IMR-90 (cell line): Measurements from ENCODE around the gene MB21D2. TPM values are rescaled to one million over a fixed set of nuclear protein-coding genes. Genes with fewer than 3 reads are reported as not detected.
A peak's percentile ranks its signal among the peaks of the same experiment; 100 is the strongest.

Source experiments
- ATAC-seq: fragments of 200-7000 bp; cut with Tn5 transposase; 2 replicates; pipeline ENCODE4 v1.9.1; 2020; ENCODE audit warnings: low read depth, mild to moderate bottlenecking, moderate library complexity
- BruUV-seq: library from RNA; stranded (reverse); fragments of 400-500 nt; replicated peaks from 2 replicates; lab custom pipeline; 2021; lab: Mats Ljungman, UMichigan
- CTCF ChIA-PET: fragments of 300-600 bp; formaldehyde crosslinking; extraction: SDS; loops from one replicate; lab custom pipeline; 2021; ENCODE audit warnings: antibody characterized with exemption; lab: Yijun Ruan, JAX
- POLR2A ChIA-PET: fragments of 300-600 bp; sonication (Branson Sonifier 250); formaldehyde crosslinking; loops from one replicate; lab custom pipeline; 2022; ENCODE audit warnings: antibody characterized with exemption; ENCODE audit not compliant: unreplicated experiment; lab: Charles Lee
- DNase-seq: peaks from one replicate; pipeline ENCODE4 v3.0.0; 2013
- H2AFZ ChIP-seq: replicated peaks from 2 replicates; pipeline ENCODE3; 2013; ENCODE audit warnings: low read length, mild to moderate bottlenecking; ENCODE audit not compliant: poor library complexity
- H2AK5ac ChIP-seq: 2 replicates; pipeline ENCODE4 v1.6.1; 2013; ENCODE audit warnings: low read depth, low read length, inconsistent platforms
- H2AK9ac ChIP-seq: replicated peaks from 2 replicates; pipeline ENCODE3; 2013; ENCODE audit warnings: mild to moderate bottlenecking, low read depth, low read length, moderate library complexity; ENCODE audit not compliant: poor library complexity
- H2BK120ac ChIP-seq: 2 replicates; pipeline ENCODE4 v1.6.1; 2013; ENCODE audit warnings: low read depth, low read length, inconsistent platforms
- H2BK15ac ChIP-seq: 3 replicates; pipeline ENCODE4 v1.6.1; 2013; ENCODE audit warnings: low read depth, low read length, inconsistent platforms
- H2BK20ac ChIP-seq: 2 replicates; pipeline ENCODE4 v1.6.1; 2013; ENCODE audit warnings: low read depth, mild to moderate bottlenecking, inconsistent platforms, low read length, moderate library complexity
- H2BK5ac ChIP-seq: 2 replicates; pipeline ENCODE4 v1.6.1; 2013; ENCODE audit warnings: mild to moderate bottlenecking, low read depth, low read length, inconsistent platforms; ENCODE audit not compliant: poor library complexity, severe bottlenecking
- H3K14ac ChIP-seq: replicated peaks from 2 replicates; pipeline ENCODE4 v1.6.1; 2013; ENCODE audit warnings: low read depth, low read length, inconsistent platforms
- H3K18ac ChIP-seq: 2 replicates; pipeline ENCODE4 v1.6.1; 2013; ENCODE audit warnings: low read depth, low read length, control low read depth
- H3K23ac ChIP-seq: 2 replicates; pipeline ENCODE4 v1.6.1; 2013; ENCODE audit warnings: low read depth, low read length, inconsistent platforms
- H3K27ac ChIP-seq: 2 replicates; pipeline ENCODE4 v1.5.1; 2013; ENCODE audit warnings: mild to moderate bottlenecking, control low read depth, low read length; ENCODE audit not compliant: insufficient read depth
- H3K27me3 ChIP-seq: 2 replicates; pipeline ENCODE4 v1.6.1; 2013; ENCODE audit warnings: low read length; ENCODE audit not compliant: control insufficient read depth, insufficient read depth
- H3K36me3 ChIP-seq: 2 replicates; pipeline ENCODE4 v1.6.1; 2013; ENCODE audit warnings: low read length, mixed read lengths; ENCODE audit not compliant: control insufficient read depth, insufficient read depth
- H3K4ac ChIP-seq: 2 replicates; pipeline ENCODE4 v1.6.1; 2013; ENCODE audit warnings: low read depth, low read length, inconsistent platforms
- H3K4me1 ChIP-seq: 2 replicates; pipeline ENCODE4 v1.6.1; 2013; ENCODE audit warnings: low read length, mixed read lengths; ENCODE audit not compliant: control insufficient read depth, insufficient read depth
- H3K4me2 ChIP-seq: 2 replicates; pipeline ENCODE4 v1.6.1; 2013; ENCODE audit warnings: low read depth, mild to moderate bottlenecking, control low read depth, low read length, moderate library complexity
- H3K4me3 ChIP-seq: 2 replicates; pipeline ENCODE4 v1.5.1; 2013; ENCODE audit warnings: low read depth, mild to moderate bottlenecking, control low read depth, low read length, moderate library complexity; ENCODE audit not compliant: insufficient read depth
- H3K56ac ChIP-seq: 2 replicates; pipeline ENCODE4 v1.6.1; 2013; ENCODE audit warnings: low read length, inconsistent platforms; ENCODE audit not compliant: insufficient read depth; ENCODE audit errors: extremely low read depth
- H3K79me1 ChIP-seq, 2 experiments: 2 replicates each; pipeline ENCODE4 v1.6.1; 2013; ENCODE audit warnings: low read length in 2 of 2, inconsistent platforms in 1 of 2, low read depth in 1 of 2
- H3K9ac ChIP-seq: 2 replicates; pipeline ENCODE4 v1.6.1; 2013; ENCODE audit warnings: low read depth, low read length, control low read depth
- H3K9me1 ChIP-seq: 2 replicates; pipeline ENCODE4 v1.6.1; 2013; ENCODE audit warnings: low read length, inconsistent platforms; ENCODE audit not compliant: insufficient read depth
- H3K9me3 ChIP-seq: 2 replicates; pipeline ENCODE4 v1.6.1; 2013; ENCODE audit warnings: low read length; ENCODE audit not compliant: control insufficient read depth, insufficient read depth
- H4K20me1 ChIP-seq: 2 replicates; pipeline ENCODE4 v1.6.1; 2013; ENCODE audit warnings: low read length, inconsistent platforms; ENCODE audit not compliant: insufficient read depth
- H4K5ac ChIP-seq: 2 replicates; pipeline ENCODE4 v1.6.1; 2013; ENCODE audit warnings: mild to moderate bottlenecking, low read depth, low read length, control low read depth
- H4K8ac ChIP-seq, 2 experiments: 2 replicates each; pipeline ENCODE4 v1.6.1; 2013; ENCODE audit warnings: low read depth in 2 of 2, low read length in 2 of 2, control low read depth in 1 of 2, inconsistent platforms in 1 of 2
- H4K91ac ChIP-seq: 2 replicates; pipeline ENCODE4 v1.6.1; 2013; ENCODE audit warnings: low read depth, low read length, inconsistent platforms; ENCODE audit not compliant: insufficient read depth
- BHLHE40 ChIP-seq: fragments of 150-350 bp; IDR thresholded peaks from 2 replicates; pipeline ENCODE4 v1.6.1; 2016; ENCODE audit warnings: mild to moderate bottlenecking, low read depth, low read length
- CEBPB ChIP-seq: IDR thresholded peaks from 2 replicates; pipeline ENCODE4 v1.6.1; 2012; ENCODE audit warnings: low read depth, low read length, improper control_type of control experiment
- CHD1 ChIP-seq: IDR thresholded peaks from 2 replicates; pipeline ENCODE4 v1.6.1; 2012; ENCODE audit warnings: low read depth, low read length, improper control_type of control experiment
- CTCF ChIP-seq: conservative IDR thresholded peaks from 2 replicates; pipeline ENCODE4 v1.5.1; 2012; ENCODE audit warnings: mild to moderate bottlenecking, low read depth, low read length, improper control_type of control experiment
- MAFK ChIP-seq: IDR thresholded peaks from 2 replicates; pipeline ENCODE4 v1.6.1; 2012; ENCODE audit warnings: low read depth, low read length, improper control_type of control experiment
- MAZ ChIP-seq: IDR thresholded peaks from 2 replicates; pipeline ENCODE4 v1.6.1; 2012; ENCODE audit warnings: low read depth, mild to moderate bottlenecking, low read length, improper control_type of control experiment, moderate library complexity, borderline replicate concordance
- MXI1 ChIP-seq: IDR thresholded peaks from 2 replicates; pipeline ENCODE4 v1.6.1; 2012; ENCODE audit warnings: low read depth, mild to moderate bottlenecking, low read length, moderate library complexity, borderline replicate concordance
- NFE2L2 ChIP-seq: fragments of 150-350 bp; IDR thresholded peaks from 2 replicates; pipeline ENCODE4 v1.6.1; 2016; ENCODE audit warnings: low read depth, mild to moderate bottlenecking, low read length
- POLR2A ChIP-seq: IDR thresholded peaks from 2 replicates; pipeline ENCODE4 v1.6.1; 2012; ENCODE audit warnings: mild to moderate bottlenecking, low read depth, low read length
- RAD21 ChIP-seq: IDR thresholded peaks from 2 replicates; pipeline ENCODE4 v1.6.1; 2012; ENCODE audit warnings: low read length, improper control_type of control experiment
- RFX5 ChIP-seq: IDR thresholded peaks from 2 replicates; pipeline ENCODE4 v1.8.0; 2012; ENCODE audit warnings: low read depth, mild to moderate bottlenecking, low read length, moderate library complexity
- USF2 ChIP-seq: fragments of 150-350 bp; IDR thresholded peaks from 2 replicates; pipeline ENCODE4 v1.6.1; 2017; ENCODE audit warnings: mild to moderate bottlenecking, antibody characterized with exemption, low read length, low read depth
- WGBS, 2 experiments: methylation state at CpG; one replicate each; pipeline versions ENCODE4 v1.1.5 to v1.1.7; 2013; ENCODE audit warnings: missing lambda C conversion rate in 2 of 2; ENCODE audit not compliant: insufficient read length in 1 of 2; ENCODE audit errors: extremely low coverage in 2 of 2; 5-methylcytosine and 5-hydroxymethylcytosine counted together
- dilution Hi-C: fragments of 300-500 bp; cut with HindIII; formaldehyde crosslinking; loops from one replicate; pipeline ENCODE4 v1.14.3; 2018; ENCODE audit warnings: low sequenced_read_pairs; ENCODE audit not compliant: unreplicated experiment
- in situ Hi-C: fragments of 300-500 bp; cut with MboI; formaldehyde crosslinking; loops from 3 replicates; pipeline ENCODE4 v1.14.3; 2019; ENCODE audit warnings: low sequenced_read_pairs, inconsistent platforms, mixed read lengths
- intact Hi-C: fragments of 100-400 bp; cut with micrococcal nuclease; formaldehyde crosslinking; loops from 2 replicates; pipeline ENCODE4 v1.10.0; 2022
- polyA plus RNA-seq, 3 experiments: library from polyadenylated mRNA; depleted of rRNA; stranded (reverse); fragments of >200 nt; gene quantifications; 2 replicates each; pipeline ENCODE4 v1.2.3, GENCODE V29; 2012; ENCODE audit warnings: low replicate concordance in 1 of 3
- total RNA-seq: library from RNA; depleted of rRNA; stranded (reverse); fragments of >200 nt; gene quantifications from 2 replicates; pipeline ENCODE4 v1.2.3, GENCODE V29; 2012

MB21D2 gene
- total and polyA plus RNA-seq, 2 of the 4 experiments (the other 2 are of a cell fraction): 13.6 to 44.8 TPM

DNA sequence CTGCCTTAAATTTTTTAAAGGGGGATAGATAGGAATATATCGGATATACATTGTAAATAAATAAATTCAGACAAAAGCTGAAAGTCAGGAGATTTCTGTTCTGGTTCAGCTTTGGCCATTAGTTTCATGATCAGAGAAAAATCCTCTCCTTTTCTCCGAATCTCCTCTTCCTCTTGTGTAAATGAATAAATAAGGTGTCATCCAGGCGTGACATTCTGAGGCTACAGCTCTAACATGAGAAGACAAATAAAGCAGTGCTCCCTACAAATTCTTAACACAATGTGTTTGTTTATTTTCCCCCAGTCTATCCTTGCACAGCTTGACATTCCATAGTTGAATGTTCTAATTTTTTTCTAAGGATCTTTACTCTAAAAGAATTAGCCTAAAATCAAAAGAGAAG is 9.4 kb upstream of the MB21D2 start:
- ChIA-PET CTCF (interaction anchor here (0.5 to 1.0 kb wide), 3 partner anchors 9 to 317 kb away, joined by 3 to 4 read pairs (median 3); partner anchors contain the start of gene MB21D2), POLR2A (no interaction called here)
- Histone ChIP-seq H3K36me3 (no peaks in the 10 kb centered on the region), H3K79me1 (no peaks in the 10 kb centered on the region), H3K9me1 (no peaks in the 10 kb centered on the region), H4K5ac (no peak overlapping the region), H3K56ac (no peak overlapping the region), H2BK20ac (no peak overlapping the region), H3K23ac (no peak overlapping the region), H2BK5ac (no peak overlapping the region), H2AFZ (no peak overlapping the region), H3K9ac (no peak overlapping the region), H2AK5ac (no peak overlapping the region), H3K14ac (no peak overlapping the region), H2BK15ac (no peak overlapping the region), H2AK9ac (no peak overlapping the region), H4K91ac (no peak overlapping the region), H3K4me1 (no peaks in the 10 kb centered on the region; the same call in 1 of the 2 replicates), H4K20me1 (no peaks in the 10 kb centered on the region), H3K4me2 (no peak overlapping the region), H3K4ac (no peak overlapping the region), H3K9me3 (no peaks in the 10 kb centered on the region), H3K18ac (no peak overlapping the region), H3K4me3 (no peak overlapping the region), H4K8ac (no peak overlapping the region), H3K27me3 (no peaks in the 10 kb centered on the region), H2BK120ac (no peak overlapping the region), H3K27ac (no peak overlapping the region)
- in situ Hi-C loops: no loop called here
- no TSS peak for BruUV-seq
- ATAC-seq (peak; percentile 37; the same call in 1 of the 2 replicates), DNase-seq (no peak)
- TF ChIP-seq POLR2A (no peak), NFE2L2 (no peak), RFX5 (no peak), CTCF (no peak), CEBPB (no peak), MAFK (no peak), USF2 (no peak), MAZ (no peak), RAD21 (no peak), CHD1 (no peak), BHLHE40 (no peak), MXI1 (no peak)
- no CpG with 5 or more reads among the region's 3 CpGs for WGBS, 2 experiments
- dilution Hi-C loops: no loop called here
- intact Hi-C loops: no loop called here
